PC-9 (cell line): ENCODE results near the gene CEP68. TPM values are rescaled to one million over a fixed set of nuclear protein-coding genes. Genes with fewer than 3 reads are reported as not detected.

ENCODE experiments used
- BruUV-seq: library from RNA; stranded (reverse); fragments of 400-500 nt; replicated peaks from 2 replicates; lab custom pipeline; 2021; lab: Mats Ljungman, UMichigan
- CTCF ChIA-PET: fragments of 300-600 bp; sonication (Branson Sonifier 250); formaldehyde crosslinking; loops from one replicate; lab custom pipeline; 2022; ENCODE audit warnings: antibody characterized with exemption; lab: Charles Lee
- POLR2A ChIA-PET: fragments of 300-600 bp; sonication (Branson Sonifier 250); formaldehyde crosslinking; loops from one replicate; lab custom pipeline; 2022; ENCODE audit warnings: antibody characterized with exemption; ENCODE audit not compliant: unreplicated experiment; lab: Charles Lee
- DNase-seq, 2 experiments: peaks; one replicate each; pipeline versions ENCODE4 v3.0.0 to v3.0.0-alpha.2; 2015 to 2022; ENCODE audit warnings: mixed read lengths in 1 of 2
- H2AFZ ChIP-seq: fragments of 200-600 bp; sonication (generic); 2 replicates; pipeline ENCODE4 v1.8.1; 2017; ENCODE audit warnings: antibody characterized with exemption
- H3F3A ChIP-seq: fragments of 200-600 bp; sonication (generic); 2 replicates; pipeline ENCODE4 v1.8.1; 2017; ENCODE audit warnings: antibody characterized with exemption, mild to moderate bottlenecking, low read depth; ENCODE audit not compliant: insufficient read depth
- H3K27ac ChIP-seq: fragments of 200-600 bp; sonication (generic); 2 replicates; pipeline ENCODE4 v1.6.1; 2016; ENCODE audit warnings: mixed run types
- H3K27me3 ChIP-seq: fragments of 200-600 bp; sonication (generic); 2 replicates; pipeline ENCODE4 v1.6.1; 2016; ENCODE audit warnings: low read depth, mixed run types; ENCODE audit not compliant: insufficient read depth
- H3K36me3 ChIP-seq: fragments of 200-600 bp; sonication (generic); 2 replicates; pipeline ENCODE4 v1.6.1; 2016; ENCODE audit warnings: low read depth, mixed run types
- H3K4me1 ChIP-seq: fragments of 200-600 bp; sonication (generic); replicated peaks from 2 replicates; pipeline ENCODE4 v1.6.1; 2016; ENCODE audit warnings: mixed run types; ENCODE audit not compliant: insufficient read depth
- H3K4me2 ChIP-seq: fragments of 200-600 bp; sonication (generic); 2 replicates; pipeline ENCODE4 v1.6.1; 2017; ENCODE audit warnings: mixed run types
- H3K4me3 ChIP-seq: fragments of 200-600 bp; sonication (generic); 2 replicates; pipeline ENCODE4 v1.6.1; 2016; ENCODE audit warnings: mixed run types
- H3K79me2 ChIP-seq: fragments of 200-600 bp; sonication (generic); 2 replicates; pipeline ENCODE4 v1.6.1; 2017; ENCODE audit warnings: low read depth, mixed run types
- H3K9me2 ChIP-seq: fragments of 200-600 bp; sonication (generic); 2 replicates; pipeline ENCODE4 v1.8.1; 2017; ENCODE audit warnings: mild to moderate bottlenecking; ENCODE audit not compliant: insufficient read depth
- H3K9me3 ChIP-seq: fragments of 200-600 bp; sonication (generic); 2 replicates; pipeline ENCODE4 v1.8.1; 2016; ENCODE audit warnings: low read depth; ENCODE audit not compliant: insufficient read depth
- H4K20me1 ChIP-seq: fragments of 200-600 bp; sonication (generic); 2 replicates; pipeline ENCODE4 v1.8.1; 2017; ENCODE audit not compliant: insufficient read depth
- EZH2 ChIP-seq: fragments of 200-600 bp; sonication (generic); IDR thresholded peaks from 2 replicates; pipeline ENCODE4 v1.8.0; 2017; ENCODE audit warnings: antibody characterized with exemption, low read depth
- intact Hi-C: fragments of 100-400 bp; cut with micrococcal nuclease; formaldehyde crosslinking; loops from one replicate; pipeline ENCODE4 v1.10.0; 2022; ENCODE audit not compliant: unreplicated experiment
- total RNA-seq: library from RNA; stranded (reverse); gene quantifications from 2 replicates; pipeline ENCODE4 v1.2.3, GENCODE V29; 2021
- TF ChIP-seq, protein P1 (sequence below): fragments of 200-600 bp; sonication (generic); conservative IDR thresholded peaks from 2 replicates; pipeline ENCODE4 v1.6.1; 2017; ENCODE audit warnings: mixed run types, antibody characterized with exemption, mild to moderate bottlenecking, moderate library complexity

The CEP68 gene
- total RNA-seq, 1 experiment from 2014 or later = 10.8 TPM

DNA sequence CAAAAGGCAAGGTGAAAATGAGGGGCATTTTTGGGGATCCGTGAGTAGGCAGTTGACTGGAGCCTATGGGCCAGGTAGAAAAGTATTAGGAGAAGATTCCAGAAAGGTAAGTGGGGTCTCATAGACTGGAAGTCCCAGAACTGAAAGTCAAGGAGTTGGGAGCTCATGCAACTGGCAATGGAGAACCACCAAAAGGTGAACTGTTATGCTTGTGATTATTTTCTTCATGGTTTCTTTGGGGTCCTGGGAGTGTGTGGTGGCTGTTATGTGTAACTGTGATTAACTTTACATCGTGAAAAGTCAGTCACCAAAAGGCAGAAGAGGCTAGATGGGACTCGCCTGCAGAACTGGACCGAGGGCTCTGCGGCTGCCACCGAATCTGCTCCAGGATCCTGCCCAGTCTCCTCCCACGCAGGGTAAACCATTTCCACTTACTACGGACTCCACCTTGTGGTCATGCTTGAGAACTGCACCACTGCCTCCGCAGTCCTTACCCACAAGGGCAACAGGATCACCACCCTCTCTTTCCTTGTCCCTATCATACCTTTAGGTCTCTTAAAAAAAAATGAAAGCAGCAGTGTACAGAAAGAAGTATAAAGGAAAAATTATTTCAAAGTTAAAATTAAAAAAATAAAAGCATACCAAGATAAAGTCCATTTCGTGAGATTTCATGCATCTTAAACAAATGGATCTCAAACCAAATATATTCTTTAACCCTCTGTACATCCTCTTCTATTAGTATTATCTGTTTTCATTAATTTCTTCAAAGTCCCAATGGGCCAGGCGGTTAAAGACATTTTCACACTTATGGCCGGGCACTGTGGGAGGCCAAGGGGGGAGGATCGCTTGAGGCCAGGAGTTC lies 15.6 kb upstream of the CEP68 start:
- no peak overlapping the region for H3K4me3 ChIP-seq
- 0 out of 2 replicates have a peak, but pooled peaks cover 2% of the 10 kb centered on the region for H3K4me1 ChIP-seq

DNA sequence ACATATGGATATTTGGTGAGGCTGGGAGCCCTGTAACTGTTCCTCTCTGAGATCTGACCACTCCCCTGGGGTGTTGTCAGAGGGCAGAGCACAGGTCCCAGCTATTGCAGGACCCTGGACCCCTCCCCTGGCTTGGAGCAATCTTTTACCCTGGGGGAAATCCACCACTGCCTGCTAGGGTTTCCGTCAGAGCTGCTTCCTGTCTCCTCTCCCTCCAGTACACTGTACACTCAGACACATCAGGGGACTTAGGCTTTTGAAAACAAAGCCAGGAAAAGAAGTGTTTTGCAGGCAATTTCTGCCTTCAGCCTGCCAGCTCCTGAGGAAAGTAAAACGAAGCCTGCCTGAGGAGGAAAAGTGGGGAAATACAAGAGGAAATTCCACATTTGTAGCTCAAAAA lies 13.2 kb upstream of the CEP68 start:
- Histone ChIP-seq H2AFZ (no peak overlapping the region), H3K4me1 (0 out of 2 replicates have a peak, but pooled peaks cover 4% of the 10 kb centered on the region), H3F3A (no peaks in the 10 kb centered on the region), H3K79me2 (no peaks in the 10 kb centered on the region), H3K4me2 (no peak overlapping the region), H3K27me3 (no peaks in the 10 kb centered on the region), H3K9me3 (peaks cover 15% of the 10 kb centered on the region), H3K27ac (no peak overlapping the region), H3K36me3 (0 out of 2 replicates have a peak, but pooled peaks cover 6% of the 10 kb centered on the region), H3K9me2 (no peaks in the 10 kb centered on the region), H3K4me3 (no peak overlapping the region), H4K20me1 (no peaks in the 10 kb centered on the region)
- no TSS peak for BruUV-seq
- TF ChIP-seq, protein P1, sequence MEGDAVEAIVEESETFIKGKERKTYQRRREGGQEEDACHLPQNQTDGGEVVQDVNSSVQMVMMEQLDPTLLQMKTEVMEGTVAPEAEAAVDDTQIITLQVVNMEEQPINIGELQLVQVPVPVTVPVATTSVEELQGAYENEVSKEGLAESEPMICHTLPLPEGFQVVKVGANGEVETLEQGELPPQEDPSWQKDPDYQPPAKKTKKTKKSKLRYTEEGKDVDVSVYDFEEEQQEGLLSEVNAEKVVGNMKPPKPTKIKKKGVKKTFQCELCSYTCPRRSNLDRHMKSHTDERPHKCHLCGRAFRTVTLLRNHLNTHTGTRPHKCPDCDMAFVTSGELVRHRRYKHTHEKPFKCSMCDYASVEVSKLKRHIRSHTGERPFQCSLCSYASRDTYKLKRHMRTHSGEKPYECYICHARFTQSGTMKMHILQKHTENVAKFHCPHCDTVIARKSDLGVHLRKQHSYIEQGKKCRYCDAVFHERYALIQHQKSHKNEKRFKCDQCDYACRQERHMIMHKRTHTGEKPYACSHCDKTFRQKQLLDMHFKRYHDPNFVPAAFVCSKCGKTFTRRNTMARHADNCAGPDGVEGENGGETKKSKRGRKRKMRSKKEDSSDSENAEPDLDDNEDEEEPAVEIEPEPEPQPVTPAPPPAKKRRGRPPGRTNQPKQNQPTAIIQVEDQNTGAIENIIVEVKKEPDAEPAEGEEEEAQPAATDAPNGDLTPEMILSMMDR = no peak
- TF ChIP-seq EZH2 = no peak
- intact Hi-C loops = loop anchor here (5.0 to 10.0 kb wide), 2 partner anchors 456 to 708 kb away; no protein-coding TSS in a partner anchor
- CTCF ChIA-PET = no interaction called here
- no peak for DNase-seq
- POLR2A ChIA-PET = interaction anchor here (0.7 kb wide), 1 partner anchor 125 kb away, joined by 5 read pairs; no protein-coding TSS in a partner anchor

More for the DNA sequence above, 15.6 kb upstream of the CEP68 start:
- no peaks in the 10 kb centered on the region for H3F3A ChIP-seq
- H3K79me2 ChIP-seq = no peaks in the 10 kb centered on the region
- POLR2A ChIA-PET = no interaction called here
- 0 out of 2 replicates have a peak, but pooled peaks cover 6% of the 10 kb centered on the region for H3K36me3 ChIP-seq
- intact Hi-C loops = loop anchor here (1.0 to 10.0 kb wide), 4 partner anchors 51 to 706 kb away; partner anchors contain the start of gene SLC1A4
- no TSS peak for BruUV-seq
- H3K9me2 ChIP-seq = no peaks in the 10 kb centered on the region
- no peak overlapping the region for H3K27ac ChIP-seq
- peak overlapping the region; percentile 41; the same call in 1 of the 2 replicates for H3K4me2 ChIP-seq
- H3K9me3 ChIP-seq = peaks cover 15% of the 10 kb centered on the region
- no peaks in the 10 kb centered on the region for H4K20me1 ChIP-seq
- TF ChIP-seq EZH2 = no peak
- TF ChIP-seq, protein P1 = peak; percentile 98
- no peaks in the 10 kb centered on the region for H3K27me3 ChIP-seq
- H2AFZ ChIP-seq = no peak overlapping the region
- CTCF ChIA-PET = interaction anchor here (0.6 kb wide), 1 partner anchor 123 kb away, joined by 4 read pairs; no protein-coding TSS in a partner anchor
- peak; percentile 58 to 76 for DNase-seq

DNA sequence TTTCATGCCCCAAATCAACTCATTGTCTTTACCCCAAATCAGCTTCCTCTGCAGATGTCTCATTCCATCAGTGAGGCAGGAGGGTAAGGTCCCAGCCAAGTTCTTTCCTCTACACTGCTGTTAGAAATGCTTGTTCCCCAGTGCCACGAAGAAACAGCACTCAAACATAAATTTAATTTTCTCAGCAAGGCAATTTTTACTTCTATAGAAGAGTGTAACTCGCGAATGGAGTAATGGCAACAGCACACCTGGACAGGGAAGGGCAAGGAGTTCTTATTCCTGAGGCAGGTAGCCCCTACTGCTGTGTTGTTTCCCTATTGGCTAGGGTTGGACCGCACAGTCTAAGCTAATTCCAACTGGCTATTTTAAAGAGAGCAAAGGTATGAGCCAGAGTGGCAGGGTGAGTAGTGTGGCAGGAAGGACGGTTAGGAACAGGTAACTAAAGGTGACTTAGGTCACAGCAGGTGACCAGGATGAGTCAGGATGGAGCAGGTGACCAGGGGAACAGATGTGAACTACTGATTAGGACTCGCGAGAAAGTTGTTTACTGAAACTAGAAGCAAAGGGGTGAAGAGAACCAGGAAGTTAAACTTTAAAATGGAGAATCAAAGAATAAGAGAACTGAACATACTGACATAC lies 12.0 kb upstream of the CEP68 start:
- Histone ChIP-seq H3K79me2 (no peaks in the 10 kb centered on the region), H3K27me3 (no peaks in the 10 kb centered on the region), H3K4me2 (no peak overlapping the region), H3K9me3 (peaks cover 19% of the 10 kb centered on the region), H2AFZ (no peak overlapping the region), H3F3A (no peaks in the 10 kb centered on the region), H4K20me1 (no peaks in the 10 kb centered on the region), H3K4me3 (no peak overlapping the region), H3K4me1 (peaks cover 10% of the 10 kb centered on the region), H3K27ac (no peak overlapping the region), H3K36me3 (0 out of 2 replicates have a peak, but pooled peaks cover 6% of the 10 kb centered on the region), H3K9me2 (no peaks in the 10 kb centered on the region)
- ChIA-PET CTCF (no interaction called here), POLR2A (no interaction called here)
- peak in 1 of 2 experiments; percentile 43 for DNase-seq
- intact Hi-C loops = loop anchor here (5.0 to 10.0 kb wide), 2 partner anchors 457 to 709 kb away; no protein-coding TSS in a partner anchor
- TF ChIP-seq, protein P1 = no peak
- no peak for TF ChIP-seq EZH2
- BruUV-seq = no TSS peak
